T-helper 1 cell treated with Interleukin-12 subunit alpha and Interleukin-12 subunit beta and Interleukin-4 antibody, amounts not matched to agents 30 μg/mL and 1 μg/mL, for 36 hours (primary cell): ENCODE results near the gene SLC6A11.

Source experiments
- H3K27ac Mint-ChIP-seq: one replicate; pipeline ENCODE4 v1.8.0; 2021; ENCODE audit warnings: mild to moderate bottlenecking, mixed read lengths
- H3K27me3 Mint-ChIP-seq: one replicate; pipeline ENCODE4 v1.8.0; 2021; ENCODE audit warnings: low read depth, mixed read lengths
- H3K36me3 Mint-ChIP-seq: one replicate; pipeline ENCODE4 v1.8.0; 2021; ENCODE audit warnings: low read depth, mixed read lengths
- H3K4me1 Mint-ChIP-seq: one replicate; pipeline ENCODE4 v1.8.0; 2021; ENCODE audit warnings: low read depth, mixed read lengths
- H3K4me3 Mint-ChIP-seq: one replicate; pipeline ENCODE4 v1.8.0; 2021; ENCODE audit warnings: mild to moderate bottlenecking, moderate library complexity, mixed read lengths
- H3K9me3 Mint-ChIP-seq: one replicate; pipeline ENCODE4 v1.8.0; 2021; ENCODE audit warnings: mixed read lengths

Gene SLC6A11

GRCh38 chr3:10933470-10933804 lies 117.4 kb downstream of the SLC6A11 start:
- Mint-ChIP-seq H3K36me3 (no peaks in the 10 kb centered on the region), H3K4me1 (no peaks in the 10 kb centered on the region), H3K27me3 (no peaks in the 10 kb centered on the region), H3K27ac (no peak overlapping the region), H3K9me3 (no peaks in the 10 kb centered on the region), H3K4me3 (no peak overlapping the region)

- Mint-ChIP-seq H3K27me3 (no peaks in the 10 kb centered on the region), H3K27ac (no peak overlapping the region), H3K9me3 (no peaks in the 10 kb centered on the region), H3K36me3 (no peaks in the 10 kb centered on the region), H3K4me3 (no peak overlapping the region), H3K4me1 (no peaks in the 10 kb centered on the region)
These were observed 117.9 kb downstream of the SLC6A11 start for GRCh38 chr3:10933805-10934481.

- Mint-ChIP-seq H3K4me3 (no peak overlapping the region), H3K27ac (no peak overlapping the region), H3K9me3 (no peaks in the 10 kb centered on the region), H3K36me3 (no peaks in the 10 kb centered on the region), H3K4me1 (no peaks in the 10 kb centered on the region), H3K27me3 (no peaks in the 10 kb centered on the region)
These were observed 119.0 kb downstream of the SLC6A11 start for GRCh38 chr3:10935028-10935427.

- no peaks in the 10 kb centered on the region for H3K36me3 Mint-ChIP-seq
- H3K9me3 Mint-ChIP-seq, result no peaks in the 10 kb centered on the region
- H3K27me3 Mint-ChIP-seq, result no peaks in the 10 kb centered on the region
- no peaks in the 10 kb centered on the region for H3K4me1 Mint-ChIP-seq
- H3K4me3 Mint-ChIP-seq, result no peak overlapping the region
- no peak overlapping the region for H3K27ac Mint-ChIP-seq
These were observed 120.0 kb downstream of the SLC6A11 start for GRCh38 chr3:10935846-10936631.

- Mint-ChIP-seq H3K36me3 (no peaks in the 10 kb centered on the region), H3K27me3 (no peaks in the 10 kb centered on the region), H3K4me3 (no peak overlapping the region), H3K4me1 (no peaks in the 10 kb centered on the region), H3K9me3 (no peaks in the 10 kb centered on the region), H3K27ac (no peak overlapping the region)
These were observed 120.7 kb downstream of the SLC6A11 start for GRCh38 chr3:10936686-10937085.

- H3K4me3 Mint-ChIP-seq, result no peak overlapping the region
- no peaks in the 10 kb centered on the region for H3K36me3 Mint-ChIP-seq
- H3K27ac Mint-ChIP-seq, result no peak overlapping the region
- H3K4me1 Mint-ChIP-seq, result no peaks in the 10 kb centered on the region
- H3K9me3 Mint-ChIP-seq, result peaks cover 3% of the 10 kb centered on the region
- H3K27me3 Mint-ChIP-seq, result no peaks in the 10 kb centered on the region
These were observed 121.3 kb downstream of the SLC6A11 start for GRCh38 chr3:10937141-10937825.

- H3K27me3 Mint-ChIP-seq, result no peaks in the 10 kb centered on the region
- H3K36me3 Mint-ChIP-seq, result no peaks in the 10 kb centered on the region
- H3K4me1 Mint-ChIP-seq, result no peaks in the 10 kb centered on the region
- H3K4me3 Mint-ChIP-seq, result no peak overlapping the region
- H3K9me3 Mint-ChIP-seq, result peaks cover 3% of the 10 kb centered on the region
- H3K27ac Mint-ChIP-seq, result no peak overlapping the region
These were observed 123.5 kb downstream of the SLC6A11 start for GRCh38 chr3:10939556-10939955.

GRCh38 chr3:10940106-10940505 lies 124.1 kb downstream of the SLC6A11 start:
- H3K27ac Mint-ChIP-seq, result no peak overlapping the region
- no peaks in the 10 kb centered on the region for H3K36me3 Mint-ChIP-seq
- H3K9me3 Mint-ChIP-seq, result peaks cover 3% of the 10 kb centered on the region
- no peaks in the 10 kb centered on the region for H3K27me3 Mint-ChIP-seq
- no peak overlapping the region for H3K4me3 Mint-ChIP-seq
- no peaks in the 10 kb centered on the region for H3K4me1 Mint-ChIP-seq

GRCh38 chr3:10941972-10942371 lies 125.9 kb downstream of the SLC6A11 start:
- H3K9me3 Mint-ChIP-seq, result peaks cover 3% of the 10 kb centered on the region
- H3K27ac Mint-ChIP-seq, result no peak overlapping the region
- H3K4me1 Mint-ChIP-seq, result no peaks in the 10 kb centered on the region
- no peaks in the 10 kb centered on the region for H3K36me3 Mint-ChIP-seq
- no peak overlapping the region for H3K4me3 Mint-ChIP-seq
- H3K27me3 Mint-ChIP-seq, result no peaks in the 10 kb centered on the region

GRCh38 chr3:10942690-10943205 lies 126.7 kb downstream of the SLC6A11 start:
- no peak overlapping the region for H3K27ac Mint-ChIP-seq
- H3K9me3 Mint-ChIP-seq, result peaks cover 3% of the 10 kb centered on the region
- no peaks in the 10 kb centered on the region for H3K36me3 Mint-ChIP-seq
- no peaks in the 10 kb centered on the region for H3K4me1 Mint-ChIP-seq
- H3K27me3 Mint-ChIP-seq, result no peaks in the 10 kb centered on the region
- no peak overlapping the region for H3K4me3 Mint-ChIP-seq

- H3K36me3 Mint-ChIP-seq, result no peaks in the 10 kb centered on the region
- H3K4me3 Mint-ChIP-seq, result no peak overlapping the region
- peaks cover 3% of the 10 kb centered on the region for H3K9me3 Mint-ChIP-seq
- no peaks in the 10 kb centered on the region for H3K4me1 Mint-ChIP-seq
- no peak overlapping the region for H3K27ac Mint-ChIP-seq
- H3K27me3 Mint-ChIP-seq, result no peaks in the 10 kb centered on the region
These were observed 128.8 kb downstream of the SLC6A11 start for GRCh38 chr3:10944866-10945265.

- Mint-ChIP-seq H3K27me3 (no peaks in the 10 kb centered on the region), H3K9me3 (peaks cover 3% of the 10 kb centered on the region), H3K4me3 (no peak overlapping the region), H3K4me1 (no peaks in the 10 kb centered on the region), H3K27ac (no peak overlapping the region), H3K36me3 (no peaks in the 10 kb centered on the region)
These were observed 129.8 kb downstream of the SLC6A11 start for GRCh38 chr3:10945683-10946287.

- no peaks in the 10 kb centered on the region for H3K4me1 Mint-ChIP-seq
- H3K9me3 Mint-ChIP-seq, result peaks cover 3% of the 10 kb centered on the region
- no peak overlapping the region for H3K27ac Mint-ChIP-seq
- H3K27me3 Mint-ChIP-seq, result no peaks in the 10 kb centered on the region
- no peaks in the 10 kb centered on the region for H3K36me3 Mint-ChIP-seq
- H3K4me3 Mint-ChIP-seq, result no peak overlapping the region
These were observed 130.5 kb downstream of the SLC6A11 start for GRCh38 chr3:10946526-10946925.

GRCh38 chr3:10948326-10948725 lies 132.3 kb downstream of the SLC6A11 start:
- H3K4me3 Mint-ChIP-seq, result no peak overlapping the region

More at GRCh38 chr3:10948326-10948725, 132.3 kb downstream of the SLC6A11 start:
- Mint-ChIP-seq H3K27me3 (no peaks in the 10 kb centered on the region), H3K36me3 (no peaks in the 10 kb centered on the region), H3K9me3 (no peaks in the 10 kb centered on the region), H3K27ac (no peak overlapping the region), H3K4me1 (no peaks in the 10 kb centered on the region)
